Activated naive CD4-positive, alpha-beta T cell treated with anti-CD3 and anti-CD28 coated beads for 36 hours (primary cell): ENCODE results near the gene MEGF10. TPM values are rescaled to one million over a fixed set of nuclear protein-coding genes. Genes with fewer than 3 reads are reported as not detected.

Source experiments
- CTCF ChIA-PET: fragments of 350-600 bp; sonication (Branson Sonifier 250); formaldehyde crosslinking; loops from one replicate; lab custom pipeline; 2021; ENCODE audit warnings: antibody characterized with exemption; lab: Charles Lee
- DNase-seq: peaks from one replicate; pipeline ENCODE4 v3.0.0-alpha.2; 2020
- H3K27ac Mint-ChIP-seq: one replicate; pipeline ENCODE4 v1.8.0; 2021; ENCODE audit warnings: mild to moderate bottlenecking, mixed read lengths
- H3K27me3 Mint-ChIP-seq: one replicate; pipeline ENCODE4 v1.8.0; 2021; ENCODE audit warnings: low read depth, mixed read lengths
- H3K36me3 Mint-ChIP-seq: one replicate; pipeline ENCODE4 v1.8.0; 2021; ENCODE audit warnings: low read depth, mixed read lengths
- H3K4me1 Mint-ChIP-seq: one replicate; pipeline ENCODE4 v1.8.0; 2021; ENCODE audit warnings: low read depth, mixed read lengths
- H3K4me3 Mint-ChIP-seq: one replicate; pipeline ENCODE4 v1.8.0; 2021; ENCODE audit warnings: mild to moderate bottlenecking, moderate library complexity, mixed read lengths
- H3K9me3 Mint-ChIP-seq: one replicate; pipeline ENCODE4 v1.8.0; 2021; ENCODE audit warnings: mixed read lengths
- intact Hi-C: fragments of 100-400 bp; cut with micrococcal nuclease; formaldehyde crosslinking; loops from one replicate; pipeline ENCODE4 v1.15.1; 2023
- total RNA-seq, 2 experiments: library from RNA; stranded (reverse); gene quantifications; one replicate each; pipeline ENCODE4 v1.2.3, GENCODE V29; 2021

MEGF10 gene
- total RNA-seq, 2 experiments from 2014 or later, result not detected

GRCh38 chr5:127358284-127358683 is 67.7 kb downstream of the MEGF10 start:
- CTCF ChIA-PET, result interaction anchor here (0.9 kb wide), 1 partner anchor 82 kb away, joined by 3 read pairs; no protein-coding TSS in a partner anchor
- H3K4me3 Mint-ChIP-seq, result no peak overlapping the region
- intact Hi-C loops, result no loop called here

GRCh38 chr5:127358740-127359139 is 68.1 kb downstream of the MEGF10 start:
- H3K4me3 Mint-ChIP-seq, result no peak overlapping the region
- CTCF ChIA-PET, result interaction anchor here (0.9 to 1.0 kb wide), 3 partner anchors 40 to 82 kb away, joined by 3 read pairs; no protein-coding TSS in a partner anchor

More at GRCh38 chr5:127358284-127358683, 67.7 kb downstream of the MEGF10 start:
- Mint-ChIP-seq H3K4me1 (no peaks in the 10 kb centered on the region), H3K9me3 (no peaks in the 10 kb centered on the region), H3K27me3 (peaks cover 5% of the 10 kb centered on the region), H3K27ac (no peak overlapping the region), H3K36me3 (no peaks in the 10 kb centered on the region)
- DNase-seq, result no peak

GRCh38 chr5:127359502-127359901 is 68.9 kb downstream of the MEGF10 start:
- CTCF ChIA-PET, result interaction anchor here (0.9 to 1.0 kb wide), 2 partner anchors 39 to 45 kb away, joined by 3 read pairs; no protein-coding TSS in a partner anchor
- Mint-ChIP-seq H3K4me3 (no peak overlapping the region), H3K27me3 (peaks cover 13% of the 10 kb centered on the region), H3K9me3 (no peaks in the 10 kb centered on the region), H3K27ac (no peak overlapping the region), H3K36me3 (no peaks in the 10 kb centered on the region), H3K4me1 (no peaks in the 10 kb centered on the region)
- intact Hi-C loops, result no loop called here
- DNase-seq, result no peak

More at GRCh38 chr5:127358740-127359139, 68.1 kb downstream of the MEGF10 start:
- no peaks in the 10 kb centered on the region for H3K36me3 Mint-ChIP-seq
- intact Hi-C loops, result no loop called here
- H3K4me1 Mint-ChIP-seq, result no peaks in the 10 kb centered on the region
- no peak overlapping the region for H3K27ac Mint-ChIP-seq
- H3K9me3 Mint-ChIP-seq, result no peaks in the 10 kb centered on the region
- H3K27me3 Mint-ChIP-seq, result peaks cover 7% of the 10 kb centered on the region
- DNase-seq, result no peak

GRCh38 chr5:127363403-127363802 is 72.8 kb downstream of the MEGF10 start:
- DNase-seq, result no peak
- intact Hi-C loops, result no loop called here
- Mint-ChIP-seq H3K36me3 (no peaks in the 10 kb centered on the region), H3K27ac (no peak overlapping the region), H3K9me3 (no peaks in the 10 kb centered on the region), H3K4me1 (no peaks in the 10 kb centered on the region), H3K4me3 (no peak overlapping the region), H3K27me3 (peaks cover 20% of the 10 kb centered on the region)
- CTCF ChIA-PET, result no interaction called here

GRCh38 chr5:127367029-127367428 is 76.4 kb downstream of the MEGF10 start:
- Mint-ChIP-seq H3K4me3 (no peak overlapping the region), H3K9me3 (no peaks in the 10 kb centered on the region), H3K27ac (no peak overlapping the region), H3K36me3 (no peaks in the 10 kb centered on the region), H3K4me1 (no peaks in the 10 kb centered on the region), H3K27me3 (peaks cover 20% of the 10 kb centered on the region)
- no peak for DNase-seq
- intact Hi-C loops, result no loop called here
- CTCF ChIA-PET, result no interaction called here

GRCh38 chr5:127367946-127368465 is 77.4 kb downstream of the MEGF10 start:
- H3K36me3 Mint-ChIP-seq, result no peaks in the 10 kb centered on the region
- CTCF ChIA-PET, result no interaction called here
- no peak overlapping the region for H3K4me3 Mint-ChIP-seq
- DNase-seq, result no peak
- intact Hi-C loops, result no loop called here
- H3K4me1 Mint-ChIP-seq, result no peaks in the 10 kb centered on the region
- H3K27me3 Mint-ChIP-seq, result peaks cover 24% of the 10 kb centered on the region
- no peaks in the 10 kb centered on the region for H3K9me3 Mint-ChIP-seq
- no peak overlapping the region for H3K27ac Mint-ChIP-seq

- Mint-ChIP-seq H3K9me3 (peaks cover 1% of the 10 kb centered on the region), H3K27me3 (peaks cover 16% of the 10 kb centered on the region), H3K4me1 (no peaks in the 10 kb centered on the region), H3K36me3 (no peaks in the 10 kb centered on the region), H3K4me3 (no peak overlapping the region), H3K27ac (no peak overlapping the region)
- intact Hi-C loops, result no loop called here
- no peak for DNase-seq
- CTCF ChIA-PET, result interaction anchor here (1.2 kb wide), 1 partner anchor 9 kb away, joined by 3 read pairs; no protein-coding TSS in a partner anchor
Observed at GRCh38 chr5:127369796-127370195, 79.2 kb downstream of the MEGF10 start.

GRCh38 chr5:127370631-127371030 is 80.0 kb downstream of the MEGF10 start:
- CTCF ChIA-PET, result interaction anchor here (0.6 to 1.2 kb wide), 2 partner anchors 10 kb away, joined by 3 to 4 read pairs; no protein-coding TSS in a partner anchor
- intact Hi-C loops, result no loop called here

GRCh38 chr5:127373858-127374491 is 83.4 kb downstream of the MEGF10 start:
- no peaks in the 10 kb centered on the region for H3K4me1 Mint-ChIP-seq
- CTCF ChIA-PET, result interaction anchor here (0.6 to 1.7 kb wide), 4 partner anchors 10 to 1329 kb away, joined by 3 to 4 read pairs (median 4); no protein-coding TSS in a partner anchor
- peaks cover 10% of the 10 kb centered on the region for H3K27me3 Mint-ChIP-seq
- H3K27ac Mint-ChIP-seq, result no peak overlapping the region
- intact Hi-C loops, result no loop called here
- peaks cover 3% of the 10 kb centered on the region for H3K9me3 Mint-ChIP-seq
- no peak for DNase-seq
- no peak overlapping the region for H3K4me3 Mint-ChIP-seq
- H3K36me3 Mint-ChIP-seq, result no peaks in the 10 kb centered on the region

More at GRCh38 chr5:127370631-127371030, 80.0 kb downstream of the MEGF10 start:
- Mint-ChIP-seq H3K4me3 (no peak overlapping the region), H3K4me1 (no peaks in the 10 kb centered on the region), H3K9me3 (peaks cover 3% of the 10 kb centered on the region), H3K27me3 (peaks cover 17% of the 10 kb centered on the region), H3K27ac (no peak overlapping the region), H3K36me3 (no peaks in the 10 kb centered on the region)
- DNase-seq, result no peak

- CTCF ChIA-PET, result interaction anchor here (0.6 to 1.7 kb wide), 2 partner anchors 63 to 434 kb away, joined by 3 to 4 read pairs; no protein-coding TSS in a partner anchor
- Mint-ChIP-seq H3K36me3 (no peaks in the 10 kb centered on the region), H3K9me3 (peaks cover 3% of the 10 kb centered on the region), H3K27me3 (peaks cover 16% of the 10 kb centered on the region), H3K4me1 (no peaks in the 10 kb centered on the region), H3K4me3 (no peak overlapping the region), H3K27ac (no peak overlapping the region)
- intact Hi-C loops, result no loop called here
- no peak for DNase-seq
Observed at GRCh38 chr5:127375124-127375523, 84.5 kb downstream of the MEGF10 start.

GRCh38 chr5:127375544-127376091 is 85.0 kb downstream of the MEGF10 start:
- Mint-ChIP-seq H3K27me3 (peaks cover 17% of the 10 kb centered on the region), H3K27ac (no peak overlapping the region), H3K9me3 (peaks cover 3% of the 10 kb centered on the region), H3K4me1 (no peaks in the 10 kb centered on the region), H3K4me3 (no peak overlapping the region), H3K36me3 (no peaks in the 10 kb centered on the region)
- intact Hi-C loops, result no loop called here
- DNase-seq, result no peak
- CTCF ChIA-PET, result no interaction called here

GRCh38 chr5:127377651-127378050 is 87.1 kb downstream of the MEGF10 start:
- Mint-ChIP-seq H3K9me3 (peaks cover 3% of the 10 kb centered on the region), H3K4me1 (no peaks in the 10 kb centered on the region), H3K27ac (no peak overlapping the region), H3K27me3 (peaks cover 13% of the 10 kb centered on the region), H3K4me3 (no peak overlapping the region), H3K36me3 (no peaks in the 10 kb centered on the region)
- CTCF ChIA-PET, result no interaction called here
- intact Hi-C loops, result no loop called here
- DNase-seq, result no peak
